NCI-H82 treated with DMSO at 0.1 percent for 48 hours (cell line): Measurements from ENCODE around the gene LRFN5.

Experiments used
- DNase-seq: peaks from one replicate; lab custom pipeline; 2025; ENCODE audit not compliant: unreplicated experiment; lab: John Stamatoyannopoulos, UW

Gene LRFN5

GRCh38 chr14:41766772-41767171 is 160.1 kb downstream of the LRFN5 start:
- DNase-seq = no peak

- DNase-seq = no peak
Observed at GRCh38 chr14:41773536-41774279, 167.0 kb downstream of the LRFN5 start.

GRCh38 chr14:41782511-41782910 is 175.8 kb downstream of the LRFN5 start:
- no peak for DNase-seq

GRCh38 chr14:41783403-41783802 is 176.7 kb downstream of the LRFN5 start:
- DNase-seq = no peak

- peak; percentile 42 for DNase-seq
Observed at GRCh38 chr14:41785696-41786095, 179.0 kb downstream of the LRFN5 start.

- no peak for DNase-seq
Observed at GRCh38 chr14:41799817-41800216, 193.1 kb downstream of the LRFN5 start.

GRCh38 chr14:41805633-41806032 is 199.0 kb downstream of the LRFN5 start:
- DNase-seq = no peak

GRCh38 chr14:41806366-41806975 is 199.8 kb downstream of the LRFN5 start:
- DNase-seq = no peak

- DNase-seq = no peak
Observed at GRCh38 chr14:41810362-41810761, 203.7 kb downstream of the LRFN5 start.

GRCh38 chr14:41817626-41818025 is 210.9 kb downstream of the LRFN5 start:
- no peak for DNase-seq

GRCh38 chr14:41824441-41824840 is 217.8 kb downstream of the LRFN5 start:
- DNase-seq = no peak

- DNase-seq = no peak
Observed at GRCh38 chr14:41825622-41826021, 218.9 kb downstream of the LRFN5 start.

- no peak for DNase-seq
Observed at GRCh38 chr14:41830714-41831406, 224.2 kb downstream of the LRFN5 start.

- no peak for DNase-seq
Observed at GRCh38 chr14:41839661-41840060, 233.0 kb downstream of the LRFN5 start.

- DNase-seq = no peak
Observed at GRCh38 chr14:41859336-41859735, 252.7 kb downstream of the LRFN5 start.

GRCh38 chr14:41860586-41860985 is 253.9 kb downstream of the LRFN5 start:
- DNase-seq = no peak

- no peak for DNase-seq
Observed at GRCh38 chr14:41865894-41866293, 259.2 kb downstream of the LRFN5 start.

- DNase-seq = no peak
Observed at GRCh38 chr14:41868396-41868795, 261.7 kb downstream of the LRFN5 start.

GRCh38 chr14:41872931-41873685 is 266.4 kb downstream of the LRFN5 start:
- no peak for DNase-seq

GRCh38 chr14:41873686-41874317 is 267.1 kb downstream of the LRFN5 start:
- no peak for DNase-seq

GRCh38 chr14:41875116-41875515 is 268.4 kb downstream of the LRFN5 start:
- DNase-seq = no peak
